RWPE2 (cell line): ENCODE data around the gene ANKRD31.

Experiments
- ATAC-seq: fragments of 200-7000 bp; cut with Tn5 transposase; 3 replicates; pipeline ENCODE4 v1.9.1; 2021; ENCODE audit warnings: low read depth
- DNase-seq: peaks from one replicate; pipeline ENCODE4 v3.0.0-alpha.2; 2020; ENCODE audit warnings: low spot score
- H3K27ac ChIP-seq: fragments of 450-650 bp; 2 replicates; pipeline ENCODE4 v1.5.1; 2017; ENCODE audit warnings: mild to moderate bottlenecking; ENCODE audit not compliant: poor library complexity, severe bottlenecking
- H3K27me3 ChIP-seq: fragments of 250-450 bp; sonication (Bioruptor Pico); 2 replicates; pipeline ENCODE4 v1.5.1; 2021; ENCODE audit warnings: mild to moderate bottlenecking, moderate library complexity; ENCODE audit not compliant: insufficient read depth, poor library complexity, severe bottlenecking
- H3K36me3 ChIP-seq: fragments of 250-450 bp; sonication (Bioruptor Pico); 2 replicates; pipeline ENCODE4 v1.5.1; 2020; ENCODE audit warnings: low read depth, mild to moderate bottlenecking, moderate library complexity
- H3K4me1 ChIP-seq: fragments of 250-450 bp; sonication (Bioruptor Pico); 2 replicates; pipeline ENCODE4 v1.5.1; 2021; ENCODE audit warnings: mild to moderate bottlenecking, moderate library complexity; ENCODE audit not compliant: insufficient read depth, poor library complexity, severe bottlenecking
- H3K4me3 ChIP-seq: fragments of 250-450 bp; sonication (Bioruptor Pico); 2 replicates; pipeline ENCODE4 v1.5.1; 2021; ENCODE audit warnings: mild to moderate bottlenecking, moderate library complexity; ENCODE audit not compliant: severe bottlenecking
- H3K9me3 ChIP-seq: fragments of 250-450 bp; sonication (Bioruptor Pico); 2 replicates; pipeline ENCODE4 v1.5.1; 2021; ENCODE audit warnings: mild to moderate bottlenecking, moderate library complexity; ENCODE audit not compliant: severe bottlenecking
- CTCF ChIP-seq: fragments of 450-650 bp; IDR thresholded peaks from one replicate; pipeline ENCODE4 v1.5.1; 2017; ENCODE audit warnings: mild to moderate bottlenecking, moderate library complexity; ENCODE audit not compliant: poor library complexity, severe bottlenecking

Gene ANKRD31

DNA sequence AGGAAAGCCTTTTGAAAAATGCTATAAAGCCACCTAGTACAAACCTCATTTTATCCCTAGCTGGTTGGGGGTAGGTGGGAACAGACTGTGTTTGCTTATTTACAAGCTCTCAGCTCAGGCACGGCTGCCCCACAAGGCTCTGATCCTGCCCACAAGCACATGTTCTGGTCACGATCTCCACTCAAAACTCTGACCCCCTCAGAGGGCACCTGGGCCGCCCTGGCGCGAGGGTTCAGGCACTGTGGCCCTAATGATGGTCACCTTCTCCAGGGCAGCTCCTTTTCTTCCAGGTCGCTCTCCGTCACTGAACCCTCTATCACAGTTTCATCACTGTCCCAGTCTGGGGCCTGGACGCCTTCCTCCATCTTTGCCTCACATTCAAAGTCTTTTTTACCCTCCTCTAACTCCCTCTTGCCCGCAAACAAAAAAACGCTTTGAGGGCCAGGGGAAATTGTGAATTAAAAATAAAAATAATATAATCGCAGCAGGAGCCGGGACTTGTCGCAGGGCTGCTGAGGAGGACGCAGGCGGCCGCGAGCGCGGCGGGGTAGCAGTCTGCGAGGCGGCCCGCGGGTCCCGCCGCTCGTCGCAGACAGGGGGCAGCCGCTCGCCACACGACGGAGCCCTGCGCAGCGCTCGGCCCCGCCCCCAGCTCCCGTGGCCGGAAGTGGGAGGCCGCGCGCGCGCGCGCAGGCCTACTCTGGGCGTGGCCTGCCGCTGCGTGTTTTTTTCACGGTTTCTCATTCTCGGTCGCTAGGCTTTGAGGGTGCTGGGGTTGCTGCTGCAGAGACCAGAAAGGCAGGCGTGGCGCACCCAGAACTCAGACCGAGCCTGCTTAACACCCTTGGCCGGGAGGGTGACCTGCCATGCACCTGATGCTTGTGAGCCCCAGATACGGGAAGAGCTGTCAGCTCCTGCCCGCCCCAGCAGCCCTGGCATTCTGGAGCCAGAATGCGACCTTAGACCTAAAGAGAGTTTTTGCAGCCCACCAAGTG, at the start of gene ANKRD31:
Gene ANKRD31, minus strand, starts transcription at position 557 of the 995 bp plus-strand sequence. Its CDS starts 192 bp downstream, at position 365.
- DNase-seq: peak; percentile 67
- ATAC-seq: peak; percentile 91

DNA sequence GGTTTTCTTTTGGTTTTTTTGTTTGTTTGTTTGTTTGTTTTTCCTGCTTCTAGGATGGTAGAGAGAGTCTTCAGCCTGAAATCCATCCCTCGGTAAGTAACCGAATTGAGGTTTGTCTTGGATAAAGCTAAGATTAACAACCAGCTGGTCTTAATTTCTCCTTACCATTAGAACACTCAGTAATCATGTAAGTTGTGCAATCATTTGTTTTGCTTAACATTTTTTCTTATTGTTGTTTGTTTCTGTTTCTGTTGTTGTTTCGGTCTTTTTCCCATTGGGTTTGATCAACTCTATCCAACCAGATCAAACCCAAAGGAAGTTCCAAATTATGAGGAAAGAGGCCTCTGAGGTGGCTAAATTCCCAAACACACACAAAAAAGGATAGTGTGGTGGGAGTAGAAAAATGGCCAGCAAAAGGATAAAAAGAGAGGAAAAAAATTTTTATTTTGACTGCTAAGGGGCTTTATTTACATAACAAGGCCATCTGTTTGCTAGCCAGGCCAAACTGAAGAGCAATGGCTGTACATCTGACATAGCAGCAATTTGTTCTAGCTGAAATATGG, 49.6 kb upstream of the ANKRD31 start:
- no peak overlapping the region for H3K4me3 ChIP-seq
- H3K27me3 ChIP-seq: no peaks in the 10 kb centered on the region

More for the DNA sequence above, at the start of gene ANKRD31:
- no peaks in the 10 kb centered on the region for H3K27me3 ChIP-seq
- peaks cover 15% of the 10 kb centered on the region for H3K4me1 ChIP-seq
- no peaks in the 10 kb centered on the region for H3K36me3 ChIP-seq
- peak within 1 kb of the TSS; percentile 17 for H3K27ac ChIP-seq
- H3K9me3 ChIP-seq: no peaks in the 10 kb centered on the region
- TF ChIP-seq CTCF: peak; percentile 99
- H3K4me3 ChIP-seq: peak within 1 kb of the TSS; percentile 52

GRCh38 chr5:75282581-75282980, 45.9 kb upstream of the ANKRD31 start:
- Histone ChIP-seq H3K27me3 (no peaks in the 10 kb centered on the region), H3K36me3 (no peaks in the 10 kb centered on the region), H3K4me3 (no peak overlapping the region), H3K4me1 (no peaks in the 10 kb centered on the region), H3K9me3 (no peaks in the 10 kb centered on the region), H3K27ac (no peak overlapping the region)
- ATAC-seq (no peak), DNase-seq (no peak)
- TF ChIP-seq CTCF: no peak

More for the DNA sequence above, 49.6 kb upstream of the ANKRD31 start:
- ATAC-seq (no peak), DNase-seq (no peak)
- no peak overlapping the region for H3K27ac ChIP-seq
- no peaks in the 10 kb centered on the region for H3K36me3 ChIP-seq
- TF ChIP-seq CTCF: no peak
- H3K4me1 ChIP-seq: no peaks in the 10 kb centered on the region
- peaks cover 3% of the 10 kb centered on the region for H3K9me3 ChIP-seq

GRCh38 chr5:75281716-75282465, 45.2 kb upstream of the ANKRD31 start:
- no peaks in the 10 kb centered on the region for H3K4me1 ChIP-seq
- no peaks in the 10 kb centered on the region for H3K27me3 ChIP-seq
- ATAC-seq (peak; percentile 41; the same call in 1 of the 3 replicates), DNase-seq (no peak)
- H3K36me3 ChIP-seq: no peaks in the 10 kb centered on the region
- no peak for TF ChIP-seq CTCF
- no peak overlapping the region for H3K27ac ChIP-seq
- no peaks in the 10 kb centered on the region for H3K9me3 ChIP-seq
- no peak overlapping the region for H3K4me3 ChIP-seq
